Anterior cingulate cortex (tissue), 58 donors: ENCODE data around the gene MCCD1.
A peak's percentile ranks its signal among the peaks of the same experiment; 100 is the strongest.

Source experiments
- DNase-seq, 58 donors: peaks; one replicate each; lab custom pipeline; 2025; lab: John Stamatoyannopoulos, UW

Gene MCCD1

DNA sequence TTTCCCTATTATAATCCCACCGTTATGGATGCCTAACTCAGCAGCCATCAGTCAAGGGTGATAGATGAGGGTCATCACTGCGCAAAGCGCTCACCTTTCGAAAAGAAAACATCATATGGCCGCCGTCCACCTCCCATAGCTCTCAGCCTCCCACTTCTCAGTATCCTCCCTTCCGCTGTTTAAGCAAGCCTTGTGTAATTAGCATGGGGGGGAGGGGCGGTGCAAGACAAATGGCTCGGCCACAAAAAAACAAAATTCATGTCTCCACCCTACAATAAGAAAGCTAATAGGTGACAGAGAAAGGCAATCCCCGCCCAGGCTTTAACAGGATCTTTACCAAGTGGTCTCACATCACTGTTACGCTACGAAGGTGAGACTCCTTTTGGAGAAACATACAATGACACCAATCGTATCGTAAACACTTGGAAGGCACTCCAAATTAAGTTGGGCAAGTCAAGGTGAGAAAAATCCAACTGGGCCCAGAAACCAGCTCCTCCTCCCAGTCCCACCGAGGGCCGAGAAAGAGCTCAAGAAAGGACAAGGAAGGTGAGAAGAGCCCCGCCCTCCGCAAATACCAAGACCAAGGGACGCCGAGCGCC lies 12.4 kb downstream of the MCCD1 start:
- DNase-seq = peak in 7 of 58 donors; percentile 11 to 69 (median 43)

DNA sequence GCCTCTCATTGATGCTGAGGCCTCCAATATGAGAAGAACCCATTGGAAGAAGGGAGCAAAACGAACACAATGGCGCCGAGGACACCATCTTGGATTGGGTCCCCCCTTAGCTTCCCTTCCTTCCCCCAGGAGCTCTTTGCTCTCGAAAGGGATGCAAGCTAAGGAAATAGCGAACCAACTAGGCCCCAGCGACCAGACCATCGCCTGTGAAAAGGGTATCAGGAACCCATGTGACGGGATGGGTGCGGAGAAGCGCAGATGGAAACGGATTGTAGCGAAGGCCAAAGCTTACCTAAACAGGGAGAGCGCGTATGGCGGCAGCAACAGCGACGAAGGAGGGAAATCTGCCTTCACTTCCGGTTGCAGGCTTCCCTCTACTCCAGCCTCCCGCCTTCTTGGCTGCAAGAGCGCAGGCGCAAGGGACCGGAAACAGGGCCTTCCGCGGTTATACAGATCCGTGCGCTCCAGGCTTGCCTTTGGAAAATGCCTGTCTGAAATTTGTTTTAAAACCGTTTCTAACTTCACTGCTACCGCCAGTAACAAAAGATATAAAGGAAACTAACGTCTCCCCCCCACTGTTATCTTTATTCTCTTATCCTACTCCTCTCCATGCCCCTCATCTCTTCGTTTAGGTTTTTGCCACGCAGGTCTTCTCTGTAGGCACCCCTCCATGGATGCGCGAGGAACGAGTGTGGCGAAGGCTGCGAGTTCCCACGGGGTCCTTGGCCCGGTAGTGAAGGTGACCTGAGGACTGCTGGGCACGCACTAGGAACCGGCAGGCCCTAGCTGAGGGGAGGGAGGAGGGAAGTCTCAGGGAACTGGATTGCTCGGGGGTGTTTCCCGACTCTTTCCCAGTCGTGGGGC lies 13.1 kb downstream of the MCCD1 start, which contains the start of gene DDX39B:
TSS of gene DDX39B (minus strand) at position 346 of the 864 bp plus-strand sequence. CDS start 1,471 bp downstream, outside the sequence.
- DNase-seq = peak; percentile 58 to 98 (median 94)

DNA sequence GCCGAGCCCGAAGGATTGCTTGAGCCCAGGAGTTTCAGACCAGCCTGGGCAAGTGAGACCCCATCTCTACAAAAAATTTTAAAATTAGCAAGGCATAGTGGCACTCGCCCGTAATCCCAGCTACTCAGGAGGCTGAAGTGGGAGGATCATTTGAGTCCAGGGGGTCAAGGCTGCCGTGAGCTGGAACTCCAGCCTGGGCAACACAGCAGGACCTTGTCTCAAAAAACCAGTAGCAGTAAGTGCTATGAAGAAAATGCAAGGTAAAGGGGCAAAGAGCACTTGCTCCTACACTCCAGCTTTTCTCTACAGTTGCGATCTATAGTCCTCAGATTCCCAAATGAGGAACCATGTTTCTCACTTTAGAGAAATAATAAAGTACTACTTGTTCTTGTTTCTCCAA lies 14.9 kb downstream of the MCCD1 start:
- DNase-seq = no peak

DNA sequence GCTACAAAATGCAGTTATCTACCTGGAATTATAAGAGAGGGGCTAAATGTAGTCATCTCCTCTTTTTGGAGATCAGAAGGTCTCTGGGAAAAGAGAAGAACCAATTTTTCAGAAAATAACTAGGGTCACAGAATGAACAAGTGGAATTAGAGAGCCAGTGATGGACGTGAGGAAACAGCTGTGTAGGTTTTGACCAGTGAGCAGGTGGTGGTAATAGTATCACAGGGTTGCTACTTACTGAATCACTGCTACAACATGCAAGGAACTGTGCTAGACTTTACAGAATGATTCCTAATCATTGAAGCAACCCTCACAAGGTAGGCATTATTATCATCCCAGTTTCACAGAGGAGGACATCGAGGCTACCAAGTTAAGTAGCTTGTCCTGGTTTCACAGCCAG lies 15.9 kb downstream of the MCCD1 start:
- DNase-seq = no peak

DNA sequence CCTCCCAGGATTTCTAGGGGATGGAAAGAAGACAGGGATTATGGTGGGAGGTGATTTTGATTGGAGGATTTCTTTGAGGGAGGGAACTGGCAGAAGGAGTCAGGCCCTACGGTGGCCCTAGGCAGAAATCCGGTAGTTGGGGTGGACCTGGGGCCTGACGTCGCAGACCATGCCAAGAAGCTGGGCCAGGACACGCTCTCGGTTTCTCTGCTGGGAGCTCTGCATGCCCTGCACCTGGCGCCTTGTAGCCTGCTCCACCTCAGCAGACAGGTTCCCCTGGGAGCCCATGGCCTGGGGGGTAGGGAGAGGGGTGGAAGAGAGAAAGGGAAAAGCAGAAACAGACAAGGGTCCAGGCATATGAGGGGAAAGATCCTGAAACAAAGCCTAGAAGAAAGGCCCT lies 16.5 kb downstream of the MCCD1 start:
- no peak for DNase-seq

DNA sequence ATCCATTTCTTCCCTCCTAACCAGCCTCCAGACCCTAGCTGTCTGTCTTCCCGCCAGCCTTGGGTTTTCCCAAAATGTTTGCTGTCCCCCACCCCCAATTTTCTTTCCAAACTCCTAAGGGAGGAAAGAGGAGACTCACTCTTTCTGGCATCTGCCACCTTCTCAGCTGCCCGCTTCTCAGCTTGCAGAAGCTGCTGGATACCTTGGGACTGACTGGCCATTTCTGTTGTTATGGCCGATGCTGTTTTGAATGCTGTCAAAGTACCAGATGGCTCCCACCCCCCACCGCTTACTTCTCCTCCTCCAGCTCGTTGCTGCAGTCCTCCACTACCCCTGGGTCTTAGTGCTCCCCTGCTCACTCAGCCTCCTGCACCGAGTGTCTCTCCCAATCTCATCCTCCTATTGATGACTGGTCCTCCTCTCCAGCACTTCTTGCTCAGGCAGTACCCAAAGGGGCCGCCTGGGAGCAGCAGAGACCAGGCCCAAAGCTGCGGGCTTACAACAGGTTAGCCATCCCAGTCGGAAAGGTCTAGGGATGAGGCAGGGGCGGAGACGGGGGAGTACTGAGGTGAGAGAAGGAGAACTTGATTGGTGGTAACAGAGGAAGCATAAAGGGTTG lies 17.7 kb downstream of the MCCD1 start, which contains the start of gene ATP6V1G2:
TSS of gene ATP6V1G2 (minus strand) at position 270 of the 619 bp plus-strand sequence. CDS start at position 221, 49 bp downstream.
- DNase-seq = peak; percentile 54 to 98 (median 88)

DNA sequence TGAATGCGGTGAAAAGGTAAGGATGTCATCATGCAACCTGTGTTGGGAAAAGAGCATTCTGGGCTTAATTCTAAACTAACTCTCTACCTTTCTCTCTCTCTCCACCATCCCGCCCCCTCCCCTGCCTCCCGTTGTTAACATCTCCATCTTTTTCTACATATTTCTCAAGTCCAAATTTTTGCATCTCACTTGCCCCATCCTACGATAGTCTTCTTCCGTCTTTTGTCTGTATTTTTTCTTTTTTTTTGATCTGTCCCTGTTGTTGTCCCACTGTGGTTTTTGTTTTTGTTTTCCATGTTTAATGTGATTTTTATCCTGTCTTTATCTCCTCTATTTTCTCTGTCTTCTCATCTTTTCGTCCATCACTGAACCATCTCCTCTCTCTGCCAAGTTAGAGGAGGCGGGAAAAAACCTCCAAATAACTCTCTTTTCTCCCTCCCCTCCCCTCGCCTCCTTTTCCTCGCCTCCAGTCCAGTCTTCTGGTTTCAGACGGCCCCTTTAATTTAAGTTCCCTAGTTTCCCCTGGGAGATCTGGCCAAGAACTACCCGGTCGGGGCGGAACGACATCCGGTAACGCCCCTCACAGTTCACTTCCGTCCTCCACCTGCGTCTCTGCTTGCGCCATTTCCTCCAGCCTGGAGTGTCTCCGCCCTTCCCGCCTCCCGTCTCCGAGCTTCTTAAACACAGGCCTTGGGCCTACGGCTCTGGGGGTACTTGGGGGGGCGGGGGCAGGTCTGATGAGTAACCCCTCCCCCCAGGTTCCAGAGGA lies 18.4 kb downstream of the MCCD1 start, which contains the start of gene NFKBIL1:
TSS of gene NFKBIL1 (plus strand) at position 651 of the 769 bp plus-strand sequence. CDS start at position 738, 87 bp downstream.
- peak; percentile 76 to 99 (median 95) for DNase-seq

DNA sequence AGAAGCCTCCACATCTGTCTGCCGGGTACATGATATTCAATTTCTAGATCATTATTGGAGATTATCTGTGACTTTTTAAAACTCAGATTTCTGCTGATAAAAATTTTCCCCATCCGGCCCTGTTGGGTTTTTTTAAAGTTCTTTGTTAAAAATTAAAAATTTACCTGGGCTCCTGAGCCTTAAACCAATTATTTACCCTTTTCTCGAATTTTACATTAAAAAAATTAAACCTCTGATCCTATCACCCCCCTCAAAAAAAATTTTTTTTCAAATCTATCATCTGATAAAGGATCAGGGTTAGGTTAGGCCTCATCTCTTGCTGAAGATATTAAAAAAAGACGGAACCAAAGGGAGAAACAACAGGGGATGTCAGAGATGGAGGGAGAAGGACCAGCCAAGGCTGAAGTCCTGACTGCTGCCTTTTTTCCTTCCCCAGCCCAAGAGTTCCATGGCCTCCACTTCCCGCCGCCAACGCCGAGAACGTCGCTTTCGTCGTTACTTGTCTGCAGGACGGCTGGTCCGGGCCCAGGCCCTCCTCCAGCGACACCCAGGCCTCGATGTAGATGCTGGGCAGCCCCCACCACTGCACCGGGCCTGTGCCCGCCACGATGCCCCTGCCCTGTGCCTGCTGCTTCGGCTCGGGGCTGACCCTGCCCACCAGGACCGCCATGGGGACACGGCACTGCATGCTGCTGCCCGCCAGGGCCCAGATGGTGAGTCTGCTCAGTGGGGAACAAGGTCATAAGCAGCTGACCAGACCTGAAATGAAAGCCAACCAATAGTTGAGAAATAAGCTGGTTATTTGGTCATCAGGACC lies 19.2 kb downstream of the MCCD1 start:
- DNase-seq = peak in 2 of 58 donors; percentile 5 to 7

DNA sequence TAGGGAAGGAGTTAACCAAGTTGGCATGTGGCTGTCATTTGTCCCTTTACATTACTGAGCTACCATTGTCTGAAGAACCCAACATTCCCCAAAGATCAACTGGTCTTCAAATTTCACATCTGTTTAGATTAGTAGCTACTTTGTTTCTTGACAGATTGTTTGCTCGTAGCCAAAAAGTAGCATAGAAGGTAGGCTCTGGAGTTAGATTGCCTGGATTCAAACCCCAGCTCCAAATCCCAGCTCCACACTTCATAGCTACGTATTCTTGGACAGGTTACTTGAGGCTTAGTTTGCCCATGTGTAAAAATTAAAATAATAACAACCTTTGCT lies 19.7 kb downstream of the MCCD1 start:
- no peak for DNase-seq

DNA sequence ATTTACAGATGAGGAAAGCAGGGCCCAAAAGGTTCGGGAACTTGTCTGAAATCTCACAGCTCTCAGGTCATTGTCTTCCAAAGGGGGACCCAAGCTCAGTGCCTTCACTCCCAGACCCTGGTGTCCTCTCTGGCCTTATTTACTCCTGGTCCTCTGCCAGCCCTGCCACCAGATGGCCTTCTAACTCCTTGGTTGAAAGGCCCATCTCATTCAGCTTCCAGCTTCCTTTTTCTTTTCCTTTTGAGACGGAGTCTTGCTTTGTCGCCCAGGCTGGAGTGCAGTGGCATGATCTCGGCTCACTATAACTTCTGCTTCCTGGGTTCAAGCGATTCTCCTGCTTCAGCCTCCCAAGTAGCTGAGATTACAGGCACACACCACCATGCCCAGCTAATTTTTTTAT lies 22.6 kb downstream of the MCCD1 start:
- DNase-seq = peak in 18 of 58 donors; percentile 4 to 33 (median 14)

DNA sequence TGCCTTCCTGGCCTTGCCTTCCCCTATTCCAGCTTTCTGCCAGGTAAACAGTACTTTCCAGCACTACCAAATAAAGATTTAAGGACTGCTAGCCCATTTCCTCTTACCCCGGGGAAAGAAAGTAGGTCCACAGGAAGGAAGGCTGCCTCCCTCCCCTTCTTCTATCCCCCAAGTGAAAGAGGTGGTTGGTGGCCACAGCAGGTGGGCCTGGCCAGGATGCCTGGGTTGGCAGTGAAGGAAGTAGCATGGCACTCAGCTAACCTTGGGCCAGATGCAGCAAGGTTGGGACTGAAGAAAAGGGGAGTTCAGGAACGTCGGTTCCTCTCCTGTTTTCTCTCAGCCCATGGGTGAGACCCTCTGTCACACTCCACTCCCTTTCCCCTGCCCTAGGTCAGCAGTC lies 27.5 kb downstream of the MCCD1 start:
- DNase-seq = no peak

DNA sequence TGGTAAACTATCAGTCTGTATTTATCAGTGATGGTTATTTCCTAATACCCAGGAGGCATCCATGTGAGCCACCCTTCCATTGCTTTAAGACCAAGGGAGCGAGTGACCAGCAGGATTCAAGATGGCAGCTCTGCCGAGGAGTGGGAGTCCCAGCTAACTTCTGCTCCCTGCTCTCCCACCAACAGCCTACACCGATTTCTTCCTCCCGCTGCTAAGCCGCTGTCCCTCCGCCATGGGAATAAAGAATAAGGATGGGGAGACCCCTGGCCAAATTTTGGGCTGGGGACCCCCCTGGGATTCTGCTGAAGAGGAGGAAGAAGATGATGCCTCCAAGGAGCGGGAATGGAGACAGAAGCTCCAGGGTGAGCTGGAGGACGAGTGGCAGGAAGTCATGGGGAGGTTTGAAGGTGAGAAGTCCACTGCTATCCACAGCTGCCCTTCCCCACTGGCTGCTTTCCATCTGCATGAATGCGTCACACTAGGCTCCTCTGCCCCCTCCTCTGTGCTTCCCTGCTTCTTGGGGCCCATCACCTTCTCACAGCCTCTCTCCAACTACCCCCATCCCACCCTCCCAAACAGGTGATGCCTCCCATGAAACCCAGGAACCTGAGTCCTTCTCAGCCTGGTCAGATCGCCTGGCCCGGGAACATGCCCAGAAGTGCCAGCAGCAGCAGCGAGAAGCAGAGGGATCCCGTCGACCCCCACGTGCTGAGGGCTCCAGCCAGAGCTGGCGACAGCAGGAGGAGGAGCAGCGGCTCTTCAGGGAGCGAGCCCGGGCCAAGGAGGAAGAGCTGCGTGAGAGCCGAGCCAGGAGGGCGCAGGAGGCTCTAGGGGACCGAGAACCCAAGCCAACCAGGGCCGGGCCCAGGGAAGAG lies 28.9 kb downstream of the MCCD1 start:
- no peak for DNase-seq

DNA sequence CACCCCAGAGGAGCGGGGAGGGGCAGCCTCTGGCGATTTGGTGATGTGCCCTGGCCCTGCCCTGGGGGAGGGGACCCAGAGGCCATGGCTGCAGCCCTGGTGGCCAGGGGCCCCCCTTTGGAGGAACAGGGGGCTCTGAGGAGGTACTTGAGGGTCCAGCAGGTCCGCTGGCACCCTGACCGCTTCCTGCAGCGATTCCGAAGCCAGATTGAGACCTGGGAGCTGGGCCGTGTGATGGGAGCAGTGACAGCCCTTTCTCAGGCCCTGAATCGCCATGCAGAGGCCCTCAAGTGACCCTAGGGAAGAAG lies 29.5 kb downstream of the MCCD1 start:
- no peak for DNase-seq

DNA sequence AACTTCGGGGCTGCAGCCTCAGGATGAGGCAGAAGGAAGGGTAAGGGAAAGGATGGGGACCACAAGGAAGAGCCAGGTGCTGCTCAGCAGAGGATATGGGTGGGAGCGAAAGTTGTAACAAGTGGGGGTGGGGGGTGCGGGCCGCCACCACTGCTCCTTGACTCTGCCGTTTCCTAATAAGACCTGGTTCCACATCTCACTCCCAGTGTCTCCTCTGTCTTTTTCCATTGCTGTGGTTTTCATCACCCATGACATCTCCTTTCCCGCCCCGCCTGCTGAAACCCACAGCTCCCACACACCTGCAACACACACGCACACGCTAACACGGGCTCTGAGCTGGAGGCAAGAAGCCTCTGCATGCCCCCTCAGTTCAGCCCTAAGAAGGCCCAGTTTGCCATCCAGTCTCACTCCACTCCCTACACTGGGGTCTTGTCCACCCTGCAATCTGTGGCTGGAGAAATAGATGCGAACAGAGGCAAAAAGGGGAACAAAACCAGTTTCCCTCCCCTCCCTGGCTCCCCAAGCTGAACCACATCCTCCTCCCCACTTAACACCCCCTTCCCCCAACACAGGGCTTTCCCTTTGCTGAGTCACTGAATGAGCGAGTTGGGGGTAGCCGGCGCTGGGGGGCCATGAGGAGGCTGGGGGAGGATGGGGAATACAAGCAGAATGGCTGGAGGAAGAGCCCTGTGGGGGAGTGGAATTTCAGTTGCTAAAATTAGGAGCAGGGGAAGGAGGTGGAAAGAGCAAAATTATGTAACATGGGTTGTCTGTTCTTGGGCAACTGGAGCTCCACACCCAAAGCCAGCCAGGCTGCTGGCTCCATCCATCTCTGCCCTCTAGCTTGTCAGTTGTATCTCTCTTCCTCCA lies 30.1 kb downstream of the MCCD1 start:
- peak in 18 of 58 donors; percentile 11 to 68 (median 34) for DNase-seq

DNA sequence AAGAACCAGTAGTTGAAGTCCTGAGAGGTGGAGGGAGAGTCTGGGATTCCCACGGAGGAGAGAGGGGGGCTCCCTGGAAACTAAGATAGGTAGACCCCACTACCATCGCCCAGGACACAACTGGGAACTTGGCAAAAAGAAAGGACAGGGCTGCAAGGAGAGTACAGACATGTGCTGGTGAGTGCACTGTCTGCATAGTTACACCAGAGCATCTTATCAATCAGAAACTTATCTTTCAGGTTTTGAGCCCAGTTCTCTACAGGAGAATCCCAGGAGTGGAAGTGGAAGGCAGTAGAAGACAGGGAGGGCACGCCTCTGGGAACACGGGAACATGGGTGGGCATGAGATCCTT lies 30.8 kb downstream of the MCCD1 start:
- no peak for DNase-seq

DNA sequence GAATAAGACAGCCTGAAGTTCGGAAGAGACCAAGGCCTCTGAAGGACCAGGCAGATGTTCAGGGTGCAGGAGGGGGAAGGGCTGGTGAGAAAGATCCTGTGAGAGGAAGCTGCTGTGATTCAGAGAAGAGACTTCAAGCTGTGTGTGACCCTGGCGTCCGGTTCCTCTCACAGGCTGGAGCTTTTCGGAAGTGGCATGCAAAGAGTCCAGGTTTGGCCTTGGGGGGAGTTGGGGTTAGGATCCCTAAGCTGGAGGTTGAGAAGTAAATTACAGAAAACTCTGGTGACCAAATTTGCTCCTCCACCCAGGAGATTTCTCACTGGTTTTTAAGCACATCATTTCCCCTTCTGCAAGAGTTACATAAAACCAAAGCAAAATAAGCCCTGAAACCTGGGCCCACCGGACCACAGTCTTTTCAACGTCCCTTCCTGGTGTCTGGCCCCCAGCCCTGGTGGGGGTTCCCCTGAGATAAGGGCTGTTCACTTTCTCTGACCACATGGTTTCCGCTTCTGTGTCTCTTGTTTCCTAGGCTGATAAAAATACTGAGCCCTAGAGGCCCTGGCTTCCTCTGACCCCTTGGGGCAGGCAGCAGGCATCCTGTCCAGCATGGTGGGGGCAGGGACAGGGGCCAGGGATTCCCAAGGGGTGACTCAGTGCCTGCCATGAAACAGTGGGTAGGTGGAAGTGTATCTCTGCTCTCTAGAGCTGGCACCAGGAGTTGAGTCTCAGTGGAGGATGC lies 31.4 kb downstream of the MCCD1 start:
- peak in 25 of 58 donors; percentile 4 to 38 (median 16) for DNase-seq

DNA sequence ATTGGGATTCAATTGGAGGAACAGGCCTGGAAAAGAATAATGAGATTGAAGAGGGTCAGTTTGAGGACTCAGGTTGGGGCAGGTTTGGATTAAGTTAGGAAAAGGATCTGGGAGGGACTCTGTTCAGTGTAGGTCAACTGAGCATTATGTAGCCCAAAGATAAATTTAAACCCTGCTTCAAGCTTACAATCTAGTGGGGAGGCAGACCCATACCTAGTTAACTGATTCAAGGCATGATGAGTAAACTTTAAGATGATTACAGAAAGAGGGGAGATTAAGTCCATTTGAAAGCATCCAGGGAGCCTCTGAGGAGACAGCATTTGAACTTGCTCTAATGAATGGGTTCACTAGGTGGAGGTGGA lies 31.9 kb downstream of the MCCD1 start:
- no peak for DNase-seq
